ENCODE measurements around the gene MALRD1. TPM values are rescaled to one million over a fixed set of nuclear protein-coding genes. Genes with fewer than 3 reads are reported as not detected.

Gene MALRD1
- total RNA-seq, 1 donor from 2014 or later = 7.0 TPM

DNA sequence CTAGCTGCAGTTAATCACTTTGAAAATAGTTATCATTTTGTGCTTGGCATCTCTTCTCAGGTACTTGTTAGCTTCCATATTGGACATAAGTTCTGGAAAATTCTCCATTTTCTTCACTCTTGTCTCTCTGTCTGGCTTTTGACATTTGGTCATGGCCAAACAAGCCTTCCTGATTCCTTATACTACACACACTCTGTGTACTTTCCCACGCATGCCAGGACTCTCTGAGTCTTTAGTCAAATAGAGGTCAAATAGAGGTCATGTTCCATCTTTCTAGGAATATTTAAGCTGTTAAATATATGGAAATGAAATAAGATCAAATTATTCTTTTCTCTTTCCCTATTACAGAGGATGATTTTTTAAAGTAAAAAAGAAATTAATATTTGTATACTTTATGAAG lies 532.1 kb downstream of the MALRD1 start:
- ATAC-seq (no peak), DNase-seq (no peak)
- H3K4me3 ChIP-seq = no peak overlapping the region
- no peaks in the 10 kb centered on the region for H3K4me1 ChIP-seq
- no peaks in the 10 kb centered on the region for H3K9me3 ChIP-seq
- no peaks in the 10 kb centered on the region for H3K27me3 ChIP-seq
- intact Hi-C loops (cut with DNase I) = no loop called here
- TF ChIP-seq, protein P1, sequence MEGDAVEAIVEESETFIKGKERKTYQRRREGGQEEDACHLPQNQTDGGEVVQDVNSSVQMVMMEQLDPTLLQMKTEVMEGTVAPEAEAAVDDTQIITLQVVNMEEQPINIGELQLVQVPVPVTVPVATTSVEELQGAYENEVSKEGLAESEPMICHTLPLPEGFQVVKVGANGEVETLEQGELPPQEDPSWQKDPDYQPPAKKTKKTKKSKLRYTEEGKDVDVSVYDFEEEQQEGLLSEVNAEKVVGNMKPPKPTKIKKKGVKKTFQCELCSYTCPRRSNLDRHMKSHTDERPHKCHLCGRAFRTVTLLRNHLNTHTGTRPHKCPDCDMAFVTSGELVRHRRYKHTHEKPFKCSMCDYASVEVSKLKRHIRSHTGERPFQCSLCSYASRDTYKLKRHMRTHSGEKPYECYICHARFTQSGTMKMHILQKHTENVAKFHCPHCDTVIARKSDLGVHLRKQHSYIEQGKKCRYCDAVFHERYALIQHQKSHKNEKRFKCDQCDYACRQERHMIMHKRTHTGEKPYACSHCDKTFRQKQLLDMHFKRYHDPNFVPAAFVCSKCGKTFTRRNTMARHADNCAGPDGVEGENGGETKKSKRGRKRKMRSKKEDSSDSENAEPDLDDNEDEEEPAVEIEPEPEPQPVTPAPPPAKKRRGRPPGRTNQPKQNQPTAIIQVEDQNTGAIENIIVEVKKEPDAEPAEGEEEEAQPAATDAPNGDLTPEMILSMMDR (IDR thresholded peaks at IDR 0.05) = no peak
- no peak overlapping the region for H3K27ac ChIP-seq
- H3K36me3 ChIP-seq = no peaks in the 10 kb centered on the region

GRCh38 chr10:19588608-19589007 lies 540.0 kb downstream of the MALRD1 start:
- Histone ChIP-seq H3K9me3 (no peaks in the 10 kb centered on the region), H3K4me3 (no peak overlapping the region), H3K36me3 (no peaks in the 10 kb centered on the region), H3K27me3 (no peaks in the 10 kb centered on the region), H3K27ac (no peak overlapping the region), H3K4me1 (no peaks in the 10 kb centered on the region)
- TF ChIP-seq, protein P1 (IDR thresholded peaks at IDR 0.05) = no peak
- intact Hi-C loops (cut with DNase I) = no loop called here
- ATAC-seq (no peak), DNase-seq (no peak)

GRCh38 chr10:19592276-19592675 lies 543.7 kb downstream of the MALRD1 start:
- H3K4me1 ChIP-seq = no peaks in the 10 kb centered on the region
- H3K27me3 ChIP-seq = no peaks in the 10 kb centered on the region
- DNase-seq (no peak), ATAC-seq (no peak)
- no peak overlapping the region for H3K4me3 ChIP-seq
- H3K27ac ChIP-seq = no peak overlapping the region
- no peaks in the 10 kb centered on the region for H3K9me3 ChIP-seq
- intact Hi-C loops (cut with DNase I) = no loop called here
- H3K36me3 ChIP-seq = no peaks in the 10 kb centered on the region
- TF ChIP-seq, protein P1 (IDR thresholded peaks at IDR 0.05) = no peak

DNA sequence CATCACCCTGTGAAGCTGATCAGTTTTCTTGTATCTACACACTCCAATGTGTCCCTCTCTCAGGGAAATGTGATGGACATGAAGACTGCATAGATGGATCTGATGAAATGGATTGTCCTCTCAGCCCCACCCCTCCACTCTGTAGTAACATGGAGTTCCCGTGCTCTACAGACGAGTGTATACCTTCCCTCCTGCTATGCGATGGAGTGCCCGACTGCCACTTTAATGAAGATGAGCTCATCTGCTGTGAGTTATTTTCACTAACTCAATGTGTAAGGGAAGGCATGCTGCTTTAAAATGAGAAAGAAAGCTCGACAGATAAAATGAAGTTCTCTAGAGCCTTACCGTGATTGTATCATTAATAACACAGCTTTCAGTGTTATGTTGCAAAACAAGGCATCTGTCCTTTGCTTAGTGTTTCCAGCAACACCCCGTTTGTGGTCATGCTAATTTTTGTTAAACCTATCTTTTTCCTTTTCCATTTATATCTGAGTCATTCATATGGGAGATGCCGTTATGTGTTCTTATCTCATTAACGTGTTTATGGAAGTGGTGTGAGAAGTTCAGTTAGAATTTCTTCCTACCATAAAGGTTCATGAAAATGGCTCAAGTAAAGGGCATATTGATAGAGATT lies 546.7 kb downstream of the MALRD1 start:
- Histone ChIP-seq H3K4me1 (no peaks in the 10 kb centered on the region), H3K27ac (no peak overlapping the region), H3K36me3 (no peaks in the 10 kb centered on the region), H3K27me3 (no peaks in the 10 kb centered on the region), H3K4me3 (no peak overlapping the region), H3K9me3 (no peaks in the 10 kb centered on the region)
- intact Hi-C loops (cut with DNase I) = no loop called here
- TF ChIP-seq, protein P1 (IDR thresholded peaks at IDR 0.05) = no peak
- no peak for ATAC-seq
- no peak for DNase-seq

DNA sequence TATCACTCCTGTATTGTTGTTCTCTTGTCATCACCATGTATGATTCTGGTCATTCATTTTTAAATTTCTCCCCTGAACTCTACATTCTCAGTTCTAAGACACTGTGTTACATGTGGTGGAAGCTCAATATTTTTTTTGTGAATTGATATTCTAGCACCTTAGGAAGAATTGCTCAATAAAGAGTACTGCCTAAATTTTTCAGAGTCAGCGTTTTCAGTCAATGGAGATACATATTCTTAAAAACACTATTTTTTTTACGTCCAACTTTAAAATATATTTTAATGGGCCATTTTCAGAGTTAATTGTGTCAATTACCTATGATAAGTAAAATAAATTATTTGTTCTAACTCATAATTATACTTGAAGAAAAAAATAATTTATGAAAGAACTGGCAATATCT lies 557.2 kb downstream of the MALRD1 start:
- no peaks in the 10 kb centered on the region for H3K27me3 ChIP-seq
- ATAC-seq (no peak), DNase-seq (no peak)
- TF ChIP-seq, protein P1 (IDR thresholded peaks at IDR 0.05) = no peak
- H3K36me3 ChIP-seq = no peaks in the 10 kb centered on the region
- H3K9me3 ChIP-seq = no peaks in the 10 kb centered on the region
- no peaks in the 10 kb centered on the region for H3K4me1 ChIP-seq
- no peak overlapping the region for H3K27ac ChIP-seq
- H3K4me3 ChIP-seq = no peak overlapping the region
- intact Hi-C loops (cut with DNase I) = no loop called here

- TF ChIP-seq, protein P1 (IDR thresholded peaks at IDR 0.05) = no peak
- ATAC-seq (no peak), DNase-seq (no peak)
- Histone ChIP-seq H3K4me3 (no peak overlapping the region), H3K36me3 (no peaks in the 10 kb centered on the region), H3K27ac (no peak overlapping the region), H3K9me3 (no peaks in the 10 kb centered on the region), H3K4me1 (no peaks in the 10 kb centered on the region), H3K27me3 (no peaks in the 10 kb centered on the region)
- intact Hi-C loops (cut with DNase I) = no loop called here
These were observed 558.4 kb downstream of the MALRD1 start for GRCh38 chr10:19606968-19607367.
